Keratinocyte (primary cell): Measurements from ENCODE around the gene KRIT1. TPM values are rescaled to one million over a fixed set of nuclear protein-coding genes. Genes with fewer than 3 reads are reported as not detected.

Experiments
- DNase-seq: peaks from one replicate; pipeline ENCODE4 v3.0.0-alpha.2; 2011; ENCODE audit warnings: low read depth, missing footprints, low spot score
- FAIRE-seq: peaks from 2 replicates; lab custom pipeline; 2011; peaks lifted over from hg19 to GRCh38; lab: Jason Lieb, UNC
- H2AFZ ChIP-seq: 2 replicates; pipeline ENCODE4 v1.6.0; 2012; ENCODE audit warnings: low read length, control low read depth, inconsistent platforms; ENCODE audit not compliant: control insufficient read depth
- H3K27ac ChIP-seq: 2 replicates; pipeline ENCODE4 v1.5.1; 2011; ENCODE audit warnings: low read length; ENCODE audit not compliant: control insufficient read depth, insufficient read depth
- H3K27me3 ChIP-seq: 3 replicates; pipeline ENCODE4 v1.6.0; 2011; ENCODE audit warnings: low read length; ENCODE audit not compliant: control insufficient read depth, insufficient read depth; ENCODE audit errors: extremely low read depth
- H3K36me3 ChIP-seq, 2 experiments: 2 replicates in 1 of 2; 3 replicates in 1 of 2; pipeline ENCODE4 v1.5.1; 2011; ENCODE audit warnings: low read length in 2 of 2, mild to moderate bottlenecking in 1 of 2; ENCODE audit not compliant: control insufficient read depth in 2 of 2, insufficient read depth in 2 of 2; ENCODE audit errors: extremely low read depth in 1 of 2
- H3K4me1 ChIP-seq: 3 replicates; pipeline ENCODE4 v1.5.1; 2011; ENCODE audit warnings: low read length; ENCODE audit not compliant: control insufficient read depth, insufficient read depth; ENCODE audit errors: extremely low read depth
- H3K4me2 ChIP-seq: 3 replicates; pipeline ENCODE4 v1.6.0; 2011; ENCODE audit warnings: low read depth, low read length; ENCODE audit not compliant: control insufficient read depth, insufficient read depth; ENCODE audit errors: extremely low read depth
- H3K4me3 ChIP-seq, 3 experiments: fragments of 200-600 bp in 1 of 3; sonication (generic) in 1 of 3; 2 replicates in 2 of 3; 3 replicates in 1 of 3; pipeline ENCODE4 v1.5.1; 2011 to 2016; ENCODE audit warnings: low read length in 3 of 3, mild to moderate bottlenecking in 3 of 3, control low read depth in 2 of 3, inconsistent platforms in 1 of 3, low read depth in 1 of 3, mixed read lengths in 1 of 3, mixed run types in 1 of 3, moderate library complexity in 1 of 3; ENCODE audit not compliant: control insufficient read depth in 2 of 3, insufficient read depth in 2 of 3; ENCODE audit errors: extremely low read depth in 1 of 3
- H3K79me2 ChIP-seq: 2 replicates; pipeline ENCODE4 v1.6.0; 2012; ENCODE audit warnings: low read length; ENCODE audit not compliant: control insufficient read depth, insufficient read depth
- H3K9ac ChIP-seq: 3 replicates; pipeline ENCODE4 v1.6.0; 2011; ENCODE audit warnings: low read length; ENCODE audit not compliant: control insufficient read depth, insufficient read depth; ENCODE audit errors: extremely low read depth
- H3K9me1 ChIP-seq: 3 replicates; pipeline ENCODE4 v1.6.0; 2011; ENCODE audit warnings: low read length; ENCODE audit not compliant: control insufficient read depth, insufficient read depth; ENCODE audit errors: extremely low read depth
- H3K9me3 ChIP-seq: 2 replicates; pipeline ENCODE4 v1.5.1; 2012; ENCODE audit warnings: low read depth, low read length; ENCODE audit not compliant: control insufficient read depth
- H4K20me1 ChIP-seq: 3 replicates; pipeline ENCODE4 v1.6.0; 2011; ENCODE audit warnings: low read length; ENCODE audit not compliant: control insufficient read depth, insufficient read depth; ENCODE audit errors: extremely low read depth
- EZH2 ChIP-seq: IDR thresholded peaks from one replicate; pipeline ENCODE4 v1.6.1; 2012; ENCODE audit warnings: inconsistent platforms, mild to moderate bottlenecking, low read length, moderate library complexity
- dilution Hi-C: fragments of 300-500 bp; cut with MboI; formaldehyde crosslinking; loops from one replicate; pipeline ENCODE4 v1.7.0; 2020; ENCODE audit warnings: low sequenced_read_pairs; ENCODE audit not compliant: extremely low pct_ligation_motif_present
- polyA plus RNA-seq, 5 experiments: library from polyadenylated mRNA; depleted of rRNA in 3 of 5; stranded (reverse) in 3 of 5; stranded (forward) in 1 of 5; unstranded in 1 of 5; fragments of >200 nt; gene quantifications; 1 replicate in 1 of 5; 2 replicates in 3 of 5; 3 replicates in 1 of 5; pipeline versions ENCODE4 v1.2.1 to v1.2.3, GENCODE V29; 2011 to 2012; ENCODE audit warnings: missing spikeins in 2 of 5, low read depth in 1 of 5, low replicate concordance in 1 of 5
- small RNA-seq, 3 experiments: library from RNA; depleted of rRNA; stranded (forward); fragments of <200 nt; gene quantifications; one replicate each; pipeline ENCODE3, GENCODE V24; 2012; ENCODE audit warnings: low read depth in 3 of 3, low replicate concordance in 1 of 3; ENCODE audit not compliant: insufficient read length in 3 of 3
- TF ChIP-seq, protein P1 (sequence below), 3 experiments: IDR thresholded peaks in 1 of 3; conservative IDR thresholded peaks in 1 of 3; optimal IDR thresholded peaks in 1 of 3; 2 replicates in 2 of 3; 3 replicates in 1 of 3; pipeline versions ENCODE3 to v1.5.1; 2011; ENCODE audit warnings: low read length in 3 of 3, mild to moderate bottlenecking in 3 of 3, moderate library complexity in 2 of 3, control low read depth in 1 of 3, inconsistent platforms in 1 of 3; ENCODE audit not compliant: insufficient read depth in 2 of 3; ENCODE audit errors: extremely low read depth in 1 of 3

The KRIT1 gene
- polyA plus RNA-seq, 1 donor (not counting 4 experiments of a cell fraction or from before 2014, with no cell fraction given): 39.5 TPM

DNA sequence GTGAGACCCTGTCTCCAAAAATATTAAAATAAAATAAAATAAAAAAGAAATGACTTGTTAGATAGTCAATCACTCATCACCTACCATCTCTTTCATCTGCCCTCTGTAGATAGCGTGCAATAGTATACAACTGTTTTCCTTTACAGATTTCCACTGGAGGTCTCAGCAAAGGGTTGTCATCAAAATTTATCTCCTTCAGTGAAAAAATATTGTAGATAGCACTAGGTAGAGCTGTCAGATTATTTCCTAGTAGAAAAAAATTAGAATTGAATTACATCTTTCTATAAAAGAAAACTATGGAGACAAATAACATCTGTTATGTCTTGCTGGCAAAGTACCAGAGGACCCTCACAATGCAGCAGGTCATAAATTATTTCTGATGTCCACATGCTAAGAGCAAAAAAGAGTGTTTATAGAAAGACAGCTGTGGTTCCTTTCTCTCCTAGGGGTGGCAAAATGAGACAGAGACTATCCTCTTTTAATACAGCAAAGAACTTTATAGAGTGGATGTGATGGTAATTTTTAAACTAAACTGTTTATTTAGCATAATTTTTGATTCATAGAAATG lies 95.2 kb downstream of the KRIT1 start:
- no peaks in the 10 kb centered on the region for H3K36me3 ChIP-seq
- FAIRE-seq (no peak), DNase-seq (no peak)
- no peak overlapping the region for H2AFZ ChIP-seq
- H3K27ac ChIP-seq: no peak overlapping the region
- H3K4me3 ChIP-seq: no peak overlapping the region
- TF ChIP-seq, protein P1, sequence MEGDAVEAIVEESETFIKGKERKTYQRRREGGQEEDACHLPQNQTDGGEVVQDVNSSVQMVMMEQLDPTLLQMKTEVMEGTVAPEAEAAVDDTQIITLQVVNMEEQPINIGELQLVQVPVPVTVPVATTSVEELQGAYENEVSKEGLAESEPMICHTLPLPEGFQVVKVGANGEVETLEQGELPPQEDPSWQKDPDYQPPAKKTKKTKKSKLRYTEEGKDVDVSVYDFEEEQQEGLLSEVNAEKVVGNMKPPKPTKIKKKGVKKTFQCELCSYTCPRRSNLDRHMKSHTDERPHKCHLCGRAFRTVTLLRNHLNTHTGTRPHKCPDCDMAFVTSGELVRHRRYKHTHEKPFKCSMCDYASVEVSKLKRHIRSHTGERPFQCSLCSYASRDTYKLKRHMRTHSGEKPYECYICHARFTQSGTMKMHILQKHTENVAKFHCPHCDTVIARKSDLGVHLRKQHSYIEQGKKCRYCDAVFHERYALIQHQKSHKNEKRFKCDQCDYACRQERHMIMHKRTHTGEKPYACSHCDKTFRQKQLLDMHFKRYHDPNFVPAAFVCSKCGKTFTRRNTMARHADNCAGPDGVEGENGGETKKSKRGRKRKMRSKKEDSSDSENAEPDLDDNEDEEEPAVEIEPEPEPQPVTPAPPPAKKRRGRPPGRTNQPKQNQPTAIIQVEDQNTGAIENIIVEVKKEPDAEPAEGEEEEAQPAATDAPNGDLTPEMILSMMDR (optimal IDR thresholded peaks at IDR 0.05 in 1 of 3, IDR thresholded peaks at IDR 0.05 in 1 of 3, conservative IDR thresholded peaks at IDR 0.05 in 1 of 3; ENCODE audit: extremely low read depth in 1 of 3, insufficient read depth in 2 of 3, low read length in 3 of 3): no peak
- TF ChIP-seq EZH2: no peak
- H3K4me1 ChIP-seq: no peaks in the 10 kb centered on the region
- dilution Hi-C loops: no loop called here
- H3K79me2 ChIP-seq: no peaks in the 10 kb centered on the region
- no peaks in the 10 kb centered on the region for H4K20me1 ChIP-seq
- H3K9me1 ChIP-seq: no peaks in the 10 kb centered on the region
- H3K4me2 ChIP-seq: no peak overlapping the region
- H3K9ac ChIP-seq: no peak overlapping the region
- no peaks in the 10 kb centered on the region for H3K9me3 ChIP-seq
- H3K27me3 ChIP-seq: no peaks in the 10 kb centered on the region

GRCh38 chr7:92149736-92150239 lies 95.9 kb downstream of the KRIT1 start:
- Histone ChIP-seq H3K4me3 (no peak overlapping the region), H3K9me1 (no peaks in the 10 kb centered on the region), H2AFZ (no peak overlapping the region), H3K9ac (no peak overlapping the region), H3K27ac (no peak overlapping the region), H3K4me2 (no peak overlapping the region), H3K36me3 (no peaks in the 10 kb centered on the region), H3K27me3 (no peaks in the 10 kb centered on the region), H3K9me3 (no peaks in the 10 kb centered on the region), H4K20me1 (no peaks in the 10 kb centered on the region), H3K4me1 (no peaks in the 10 kb centered on the region), H3K79me2 (no peaks in the 10 kb centered on the region)
- DNase-seq (no peak), FAIRE-seq (no peak)
- dilution Hi-C loops: no loop called here
- TF ChIP-seq EZH2: no peak
- TF ChIP-seq, protein P1 (optimal IDR thresholded peaks at IDR 0.05 in 1 of 3, IDR thresholded peaks at IDR 0.05 in 1 of 3, conservative IDR thresholded peaks at IDR 0.05 in 1 of 3; ENCODE audit: extremely low read depth in 1 of 3, insufficient read depth in 2 of 3, low read length in 3 of 3): no peak

Small RNA genes lying within 50 kb of the gene (small RNA-seq; reads per million reads assigned to genes)
- gene MIR1285-1 (0 to 0.67 (median 0.25) reads per million in 3 experiments), gene RF00019 (0 reads per million in 3 experiments)

Other genes with a start within 250 kb of the KRIT1 start
- 27.3 to 55.1 TPM (median 47.1 TPM) in 3 replicates for gene CYP51A1, start 111.4 kb downstream of the KRIT1 start, polyA plus RNA-seq
- 0.04 TPM in 2 of 3 replicates, not detected in the other for gene LRRD1, start 66.8 kb downstream of the KRIT1 start, polyA plus RNA-seq
- 28.4 to 37.7 TPM (median 37.0 TPM) in 3 replicates for gene ANKIB1, start 60 bp upstream of the KRIT1 start, polyA plus RNA-seq
- 13.0 to 16.5 TPM (median 13.5 TPM) in 3 replicates for gene GATAD1, start 201.6 kb upstream of the KRIT1 start, polyA plus RNA-seq
- not detected in 3 replicates for gene ERVW-1, start 232.0 kb upstream of the KRIT1 start, polyA plus RNA-seq